ENCODE measurements around the gene RFX8. TPM values are rescaled to one million over a fixed set of nuclear protein-coding genes. Genes with fewer than 3 reads are reported as not detected.

The RFX8 gene
- polyA plus RNA-seq, 1 experiment: 1.8 TPM

DNA sequence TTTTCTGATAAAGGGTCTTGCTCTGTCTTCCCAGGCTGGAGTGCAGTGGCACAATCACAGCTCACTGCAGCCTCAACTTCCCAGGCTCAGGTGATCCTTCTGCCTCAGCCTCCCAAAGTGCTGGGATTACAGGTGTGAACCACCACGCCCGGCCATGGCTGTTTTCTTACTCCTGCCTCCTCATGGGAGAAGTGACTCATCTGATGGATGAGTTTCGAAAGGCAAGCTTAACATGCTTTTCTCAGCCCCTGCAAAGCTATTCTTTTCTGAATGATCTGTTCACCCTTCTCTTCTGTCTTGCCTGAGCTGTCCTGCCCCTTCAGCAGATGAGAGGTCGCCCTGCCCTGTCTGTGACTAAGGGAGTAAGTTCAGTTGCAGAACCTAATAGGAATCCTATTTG is 86.7 kb downstream of the RFX8 start:
- DNase-seq (ENCODE audit: low read depth, low spot score): no peak
- CTCF ChIA-PET: interaction anchor here (0.6 to 4.0 kb wide), 9 partner anchors 8 to 443 kb away, joined by 3 to 28 read pairs (median 4); no protein-coding TSS in a partner anchor
- no peak overlapping the region for H3K27ac ChIP-seq (ENCODE audit: low read depth, low read length)
- no peaks in the 10 kb centered on the region for H3K9me3 ChIP-seq (ENCODE audit: control insufficient read depth, insufficient read depth, low read length)
- peaks cover 25% of the 10 kb centered on the region for H3K27me3 ChIP-seq (ENCODE audit: control insufficient read depth, insufficient read depth, low read length)
- POLR2A ChIA-PET: interaction anchor here (0.5 kb wide), 1 partner anchor 337 kb away, joined by 4 read pairs; no protein-coding TSS in a partner anchor
- TF ChIP-seq, protein P1, sequence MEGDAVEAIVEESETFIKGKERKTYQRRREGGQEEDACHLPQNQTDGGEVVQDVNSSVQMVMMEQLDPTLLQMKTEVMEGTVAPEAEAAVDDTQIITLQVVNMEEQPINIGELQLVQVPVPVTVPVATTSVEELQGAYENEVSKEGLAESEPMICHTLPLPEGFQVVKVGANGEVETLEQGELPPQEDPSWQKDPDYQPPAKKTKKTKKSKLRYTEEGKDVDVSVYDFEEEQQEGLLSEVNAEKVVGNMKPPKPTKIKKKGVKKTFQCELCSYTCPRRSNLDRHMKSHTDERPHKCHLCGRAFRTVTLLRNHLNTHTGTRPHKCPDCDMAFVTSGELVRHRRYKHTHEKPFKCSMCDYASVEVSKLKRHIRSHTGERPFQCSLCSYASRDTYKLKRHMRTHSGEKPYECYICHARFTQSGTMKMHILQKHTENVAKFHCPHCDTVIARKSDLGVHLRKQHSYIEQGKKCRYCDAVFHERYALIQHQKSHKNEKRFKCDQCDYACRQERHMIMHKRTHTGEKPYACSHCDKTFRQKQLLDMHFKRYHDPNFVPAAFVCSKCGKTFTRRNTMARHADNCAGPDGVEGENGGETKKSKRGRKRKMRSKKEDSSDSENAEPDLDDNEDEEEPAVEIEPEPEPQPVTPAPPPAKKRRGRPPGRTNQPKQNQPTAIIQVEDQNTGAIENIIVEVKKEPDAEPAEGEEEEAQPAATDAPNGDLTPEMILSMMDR (IDR thresholded peaks at IDR 0.05; ENCODE audit: low read depth, low read length): no peak
- no peak overlapping the region for H3K4me3 ChIP-seq (ENCODE audit: low read depth, low read length)

DNA sequence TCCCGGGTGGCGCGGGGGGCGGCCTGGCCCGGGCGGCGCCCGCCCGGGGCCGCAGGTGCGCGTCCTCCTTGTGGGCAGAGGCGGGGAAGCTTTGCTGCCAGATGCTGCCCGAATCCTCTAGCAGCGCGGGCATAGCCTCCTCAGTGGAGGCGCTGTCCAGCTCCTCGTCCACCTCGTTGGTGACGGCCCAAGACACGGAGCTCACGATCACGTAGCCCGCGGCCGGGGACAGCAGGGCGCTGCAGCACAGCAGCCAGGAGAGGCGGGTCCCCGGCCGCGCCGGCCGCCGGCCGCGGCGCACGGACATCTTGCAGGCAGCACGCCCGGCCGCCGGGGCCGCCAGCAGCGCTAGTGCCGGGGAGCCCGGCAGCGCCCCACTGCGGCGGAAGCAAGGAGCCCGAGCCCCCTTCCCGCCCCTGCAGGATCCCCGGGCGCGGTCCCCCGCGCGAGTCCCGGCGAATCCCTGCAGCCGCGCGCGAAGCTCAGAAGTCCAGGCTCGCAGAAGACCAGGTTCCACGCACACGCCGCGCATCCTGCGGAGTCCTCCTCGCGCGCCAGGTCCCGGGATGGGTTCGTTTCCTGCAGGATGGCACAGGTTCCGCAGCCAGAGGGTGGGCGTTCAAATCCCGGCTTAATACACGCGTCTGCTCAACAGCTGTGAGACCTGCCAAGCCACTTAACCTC is 87.6 kb downstream of the RFX8 start, which contains the start of gene CREG2:
Gene CREG2 (minus strand): TSS at position 353 of the 684 bp plus-strand sequence. CDS start 46 bp downstream, at position 307.
- ChIA-PET CTCF (interaction anchor here (0.5 to 4.0 kb wide), 22 partner anchors 9 to 1193 kb away, joined by 3 to 28 read pairs (median 3); no protein-coding TSS in a partner anchor), POLR2A (no interaction called here)
- TF ChIP-seq, protein P1 (IDR thresholded peaks at IDR 0.05; ENCODE audit: low read depth, low read length): peak; percentile 52
- no peaks in the 10 kb centered on the region for H3K9me3 ChIP-seq (ENCODE audit: control insufficient read depth, insufficient read depth, low read length)
- H3K4me3 ChIP-seq (ENCODE audit: low read depth, low read length): peak within 1 kb of the TSS; percentile 65
- no peak within 1 kb of the TSS for H3K27ac ChIP-seq (ENCODE audit: low read depth, low read length)
- H3K27me3 ChIP-seq (ENCODE audit: control insufficient read depth, insufficient read depth, low read length): peaks cover 25% of the 10 kb centered on the region
- no peak for DNase-seq (ENCODE audit: low read depth, low spot score)

DNA sequence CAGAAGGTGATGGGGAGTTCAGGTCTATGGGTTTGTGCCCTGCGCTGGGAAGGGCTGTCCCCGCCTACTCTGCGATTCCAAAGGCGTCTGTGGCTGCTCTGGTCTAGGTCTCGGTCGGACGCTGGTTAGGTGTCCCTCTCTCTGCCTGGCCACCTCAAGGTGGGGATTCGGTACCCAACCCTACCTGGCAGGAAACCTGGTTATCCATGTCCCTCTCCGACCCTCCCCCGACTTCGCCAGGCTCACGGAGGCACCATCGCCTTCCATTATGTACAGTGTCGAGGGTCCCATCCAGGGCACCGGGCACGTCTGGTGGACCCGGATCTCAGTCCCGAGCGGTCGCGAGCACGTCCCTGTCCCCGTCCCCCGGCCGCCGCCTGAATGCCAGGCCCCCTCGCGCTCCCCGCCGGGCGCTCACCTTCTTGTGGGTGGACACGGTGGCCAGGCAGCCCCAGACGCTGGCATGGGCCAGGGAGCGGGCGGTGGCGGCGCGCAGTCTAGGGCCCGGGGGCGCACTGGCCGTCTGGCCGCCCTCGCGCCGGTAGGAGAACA is 88.2 kb downstream of the RFX8 start:
- TF ChIP-seq, protein P1 (IDR thresholded peaks at IDR 0.05; ENCODE audit: low read depth, low read length): no peak
- Histone ChIP-seq H3K9me3 (ENCODE audit: control insufficient read depth, insufficient read depth, low read length) (no peaks in the 10 kb centered on the region), H3K27me3 (ENCODE audit: control insufficient read depth, insufficient read depth, low read length) (peaks cover 25% of the 10 kb centered on the region), H3K4me3 (ENCODE audit: low read depth, low read length) (peak overlapping the region; percentile 65), H3K27ac (ENCODE audit: low read depth, low read length) (no peak overlapping the region)
- DNase-seq (ENCODE audit: low read depth, low spot score): no peak
- CTCF ChIA-PET: interaction anchor here (0.5 to 4.0 kb wide), 15 partner anchors 9 to 1193 kb away, joined by 3 to 28 read pairs (median 4); no protein-coding TSS in a partner anchor
- POLR2A ChIA-PET: no interaction called here

DNA sequence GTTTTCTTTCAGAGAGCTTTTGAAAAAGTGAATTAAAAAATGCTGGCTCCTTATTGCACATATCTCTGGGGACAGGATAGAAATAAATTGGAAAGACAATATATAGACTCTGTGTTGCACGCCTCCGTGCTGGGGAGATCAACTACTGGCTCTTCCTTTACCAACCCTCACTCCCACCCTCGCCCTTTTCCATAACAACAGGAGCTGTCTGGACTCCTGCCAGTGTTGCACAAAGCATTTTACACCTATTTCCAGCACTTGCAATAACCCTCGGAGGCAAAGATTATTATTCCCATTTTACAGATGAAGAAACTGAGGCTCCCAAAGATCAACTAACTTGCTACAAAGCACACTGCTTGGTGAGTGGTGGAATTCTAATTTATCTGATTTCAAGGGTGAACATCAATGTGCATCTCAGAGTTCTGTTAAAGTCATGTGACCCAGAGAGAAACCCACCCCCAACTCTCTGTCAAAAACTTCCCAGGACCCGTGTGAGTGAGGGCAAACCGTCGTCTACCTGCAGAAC is 91.8 kb downstream of the RFX8 start:
- Histone ChIP-seq H3K9me3 (ENCODE audit: control insufficient read depth, insufficient read depth, low read length) (no peaks in the 10 kb centered on the region), H3K27ac (ENCODE audit: low read depth, low read length) (no peak overlapping the region), H3K4me3 (ENCODE audit: low read depth, low read length) (no peak overlapping the region), H3K27me3 (ENCODE audit: control insufficient read depth, insufficient read depth, low read length) (peaks cover 25% of the 10 kb centered on the region)
- TF ChIP-seq, protein P1 (IDR thresholded peaks at IDR 0.05; ENCODE audit: low read depth, low read length): no peak
- no peak for DNase-seq (ENCODE audit: low read depth, low spot score)
- CTCF ChIA-PET: interaction anchor here (1.1 kb wide), 1 partner anchor 41 kb away, joined by 5 read pairs; no protein-coding TSS in a partner anchor
- POLR2A ChIA-PET: no interaction called here

DNA sequence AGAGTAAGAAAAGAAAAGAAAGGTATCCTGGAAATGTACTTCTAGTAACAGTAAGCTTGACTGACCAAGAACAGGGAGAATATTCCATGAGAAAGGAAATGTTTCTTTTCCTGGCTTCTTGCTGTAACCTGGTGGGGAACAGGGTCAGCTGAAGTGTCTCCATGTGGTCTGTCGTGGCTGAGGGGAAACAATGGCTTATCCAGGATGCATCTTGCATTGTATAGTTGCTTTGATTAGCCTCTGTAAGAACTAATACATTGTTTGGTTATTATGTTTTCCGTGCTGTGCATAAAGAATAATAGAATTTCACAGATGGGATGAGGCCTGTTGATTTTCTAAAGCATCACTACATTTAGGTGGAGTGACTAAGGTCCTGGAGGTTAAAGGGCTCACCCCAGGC is 92.5 kb downstream of the RFX8 start:
- CTCF ChIA-PET: interaction anchor here (0.7 to 1.3 kb wide), 3 partner anchors 33 to 455 kb away, joined by 4 to 8 read pairs (median 5); no protein-coding TSS in a partner anchor
- H3K9me3 ChIP-seq (ENCODE audit: control insufficient read depth, insufficient read depth, low read length): no peaks in the 10 kb centered on the region
- no peak overlapping the region for H3K27ac ChIP-seq (ENCODE audit: low read depth, low read length)
- POLR2A ChIA-PET: no interaction called here
- DNase-seq (ENCODE audit: low read depth, low spot score): no peak
- TF ChIP-seq, protein P1 (IDR thresholded peaks at IDR 0.05; ENCODE audit: low read depth, low read length): no peak
- H3K27me3 ChIP-seq (ENCODE audit: control insufficient read depth, insufficient read depth, low read length): peaks cover 20% of the 10 kb centered on the region
- H3K4me3 ChIP-seq (ENCODE audit: low read depth, low read length): no peak overlapping the region
